Body of pancreas (tissue), 4 donors: Measurements from ENCODE around the gene CRKL. TPM values are rescaled to one million over a fixed set of nuclear protein-coding genes. Genes with fewer than 3 reads are reported as not detected.

Source experiments
- ATAC-seq: fragments of 150-250 bp; one replicate; pipeline ENCODE4 v1.9.1; 2016
- DNase-seq, 4 donors: peaks; one replicate each; pipeline ENCODE4 v3.0.0-alpha.2; 2019
- H3K27ac ChIP-seq, 4 donors: fragments of 200-600 bp; sonication (generic); 1 replicate in 3 of 4; 2 replicates in 1 of 4; pipeline versions ENCODE4 v1.5.1 to v1.6.1; 2016 to 2019; ENCODE audit warnings: mild to moderate bottlenecking in 1 of 4, mixed read lengths in 1 of 4, moderate library complexity in 1 of 4
- H3K27me3 ChIP-seq, 2 donors: fragments of 200-600 bp; sonication (generic); one replicate each; pipeline ENCODE4 v1.6.0; 2016; ENCODE audit warnings: mild to moderate bottlenecking in 1 of 2
- H3K36me3 ChIP-seq, 2 donors: fragments of 200-600 bp; sonication (generic); replicated peaks in 1 of 2; 2 replicates each; pipeline ENCODE4 v1.5.1; 2016; ENCODE audit warnings: low read depth in 2 of 2; ENCODE audit not compliant: insufficient read depth in 1 of 2
- H3K4me1 ChIP-seq: fragments of 200-600 bp; sonication (generic); one replicate; pipeline ENCODE4 v1.6.0; 2016
- H3K4me3 ChIP-seq, 2 donors: fragments of 200-600 bp; sonication (generic); 1 replicate in 1 of 2; 2 replicates in 1 of 2; pipeline ENCODE4 v1.5.1; 2016 to 2019
- H3K9me3 ChIP-seq, 3 donors: fragments of 200-600 bp; sonication (generic); 1 replicate in 2 of 3; 2 replicates in 1 of 3; pipeline ENCODE4 v1.5.1; 2016
- CTCF ChIP-seq, 7 experiments: fragments of 450-650 bp in 4 of 7; fragments of 200-600 bp in 3 of 7; sonication (generic) in 3 of 7; IDR thresholded peaks; one replicate each; pipeline ENCODE4 v1.5.1; 2016 to 2019; ENCODE audit warnings: antibody characterized with exemption in 7 of 7
- POLR2A ChIP-seq, 3 donors: fragments of 450-650 bp; IDR thresholded peaks; one replicate each; pipeline ENCODE4 v1.6.1; 2016; ENCODE audit warnings: antibody characterized with exemption in 3 of 3, mild to moderate bottlenecking in 2 of 3
- WGBS, 2 donors: methylation state at CpG; one replicate each; pipeline ENCODE4 v1.1.5; 2017; 5-methylcytosine and 5-hydroxymethylcytosine counted together
- intact Hi-C: fragments of 100-400 bp; cut with DNase I; formaldehyde crosslinking; loops from one replicate; pipeline ENCODE4 v1.15.1; 2023
- total RNA-seq, 2 donors: library from RNA; depleted of rRNA; stranded (reverse); fragments of >200 nt; gene quantifications; one replicate each; pipeline ENCODE4 v1.1.0, GENCODE V29; 2016

CRKL gene
- total RNA-seq, 2 donors from 2014 or later: 18.2 to 25.4 TPM

GRCh38 chr22:20977516-20978170 is 60.4 kb downstream of the CRKL start:
- no peak for ATAC-seq
- 81 to 93% methylated on average over 14 to 17 of the region's 17 CpGs for WGBS, 2 donors
- no peaks in the 10 kb centered on the region for H3K9me3 ChIP-seq
- no peak for DNase-seq
- no peak overlapping the region for H3K4me3 ChIP-seq
- no peaks in the 10 kb centered on the region for H3K27me3 ChIP-seq
- intact Hi-C loops: no loop called here
- H3K36me3 ChIP-seq: no peaks in the 10 kb centered on the region
- no peak for TF ChIP-seq CTCF (IDR thresholded peaks at IDR 0.05)
- no peak for TF ChIP-seq POLR2A (IDR thresholded peaks at IDR 0.05)
- no peak overlapping the region for H3K27ac ChIP-seq
- peaks cover 25% of the 10 kb centered on the region for H3K4me1 ChIP-seq

- Histone ChIP-seq H3K27ac (no peak overlapping the region), H3K4me1 (peaks cover 32% of the 10 kb centered on the region), H3K36me3 (no peaks in the 10 kb centered on the region), H3K4me3 (no peak overlapping the region), H3K27me3 (no peaks in the 10 kb centered on the region), H3K9me3 (no peaks in the 10 kb centered on the region)
- TF ChIP-seq POLR2A (IDR thresholded peaks at IDR 0.05) (no peak), CTCF (IDR thresholded peaks at IDR 0.05) (no peak)
- no peak for DNase-seq
- no peak for ATAC-seq
- 82 to 89% methylated on average over 2 of the region's 2 CpGs for WGBS, 2 donors
- intact Hi-C loops: no loop called here
Measured at GRCh38 chr22:20978419-20978818, 61.2 kb downstream of the CRKL start.

- Histone ChIP-seq H3K27ac (no peak overlapping the region), H3K4me3 (no peak overlapping the region), H3K9me3 (no peaks in the 10 kb centered on the region), H3K36me3 (no peaks in the 10 kb centered on the region), H3K4me1 (peaks cover 34% of the 10 kb centered on the region), H3K27me3 (no peaks in the 10 kb centered on the region)
- DNase-seq (peak; percentile 69 to 79 (median 78)), ATAC-seq (peak; percentile 64)
- no peak for TF ChIP-seq CTCF (IDR thresholded peaks at IDR 0.05)
- TF ChIP-seq POLR2A (IDR thresholded peaks at IDR 0.05): no peak
- 4 to 11% methylated on average over 13 to 37 of the region's 39 CpGs for WGBS, 2 donors
- intact Hi-C loops: no loop called here
Measured at GRCh38 chr22:20979243-20979809, 62.1 kb downstream of the CRKL start.

GRCh38 chr22:20979940-20980453 is 62.8 kb downstream of the CRKL start:
- 31 to 83% methylated on average over 3 to 13 of the region's 13 CpGs for WGBS, 2 donors
- ATAC-seq: no peak
- H3K27ac ChIP-seq: no peak overlapping the region

More at GRCh38 chr22:20979940-20980453, 62.8 kb downstream of the CRKL start:
- Histone ChIP-seq H3K4me1 (peaks cover 34% of the 10 kb centered on the region), H3K36me3 (no peaks in the 10 kb centered on the region), H3K27me3 (no peaks in the 10 kb centered on the region), H3K4me3 (no peak overlapping the region), H3K9me3 (no peaks in the 10 kb centered on the region)
- no peak for DNase-seq
- TF ChIP-seq CTCF (IDR thresholded peaks at IDR 0.05): no peak
- TF ChIP-seq POLR2A (IDR thresholded peaks at IDR 0.05): no peak
- intact Hi-C loops: no loop called here
